ENCODE results near the gene RNF212.

RNF212 gene

DNA sequence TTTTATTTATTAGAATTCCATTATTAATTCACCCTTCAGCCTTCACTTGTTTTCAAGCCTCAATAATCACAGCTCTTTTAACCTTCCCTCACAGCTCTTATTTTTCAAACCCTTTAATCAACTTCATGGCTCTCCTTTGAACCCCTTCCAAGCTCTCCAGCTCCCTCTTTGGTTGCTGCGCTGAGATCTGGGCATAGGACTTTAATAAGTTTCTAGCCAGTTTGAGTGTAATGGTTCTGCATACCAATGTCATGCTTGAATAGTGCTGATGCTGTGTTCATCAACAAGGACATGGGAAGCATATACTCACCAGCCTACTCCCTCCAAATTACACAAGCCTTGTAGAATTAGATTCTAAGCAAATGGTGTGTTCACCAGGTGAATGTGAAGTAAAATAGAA, 3.5 kb upstream of the RNF212 start:
- no peak overlapping the region for H3K4me3 ChIP-seq (ENCODE audit: low read depth, low read length)
- TF ChIP-seq, protein P1, sequence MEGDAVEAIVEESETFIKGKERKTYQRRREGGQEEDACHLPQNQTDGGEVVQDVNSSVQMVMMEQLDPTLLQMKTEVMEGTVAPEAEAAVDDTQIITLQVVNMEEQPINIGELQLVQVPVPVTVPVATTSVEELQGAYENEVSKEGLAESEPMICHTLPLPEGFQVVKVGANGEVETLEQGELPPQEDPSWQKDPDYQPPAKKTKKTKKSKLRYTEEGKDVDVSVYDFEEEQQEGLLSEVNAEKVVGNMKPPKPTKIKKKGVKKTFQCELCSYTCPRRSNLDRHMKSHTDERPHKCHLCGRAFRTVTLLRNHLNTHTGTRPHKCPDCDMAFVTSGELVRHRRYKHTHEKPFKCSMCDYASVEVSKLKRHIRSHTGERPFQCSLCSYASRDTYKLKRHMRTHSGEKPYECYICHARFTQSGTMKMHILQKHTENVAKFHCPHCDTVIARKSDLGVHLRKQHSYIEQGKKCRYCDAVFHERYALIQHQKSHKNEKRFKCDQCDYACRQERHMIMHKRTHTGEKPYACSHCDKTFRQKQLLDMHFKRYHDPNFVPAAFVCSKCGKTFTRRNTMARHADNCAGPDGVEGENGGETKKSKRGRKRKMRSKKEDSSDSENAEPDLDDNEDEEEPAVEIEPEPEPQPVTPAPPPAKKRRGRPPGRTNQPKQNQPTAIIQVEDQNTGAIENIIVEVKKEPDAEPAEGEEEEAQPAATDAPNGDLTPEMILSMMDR (conservative IDR thresholded peaks at IDR 0.05; ENCODE audit: low read depth, low read length): peak; percentile 35
- DNase-seq (ENCODE audit: low read depth): peak; percentile 28

DNA sequence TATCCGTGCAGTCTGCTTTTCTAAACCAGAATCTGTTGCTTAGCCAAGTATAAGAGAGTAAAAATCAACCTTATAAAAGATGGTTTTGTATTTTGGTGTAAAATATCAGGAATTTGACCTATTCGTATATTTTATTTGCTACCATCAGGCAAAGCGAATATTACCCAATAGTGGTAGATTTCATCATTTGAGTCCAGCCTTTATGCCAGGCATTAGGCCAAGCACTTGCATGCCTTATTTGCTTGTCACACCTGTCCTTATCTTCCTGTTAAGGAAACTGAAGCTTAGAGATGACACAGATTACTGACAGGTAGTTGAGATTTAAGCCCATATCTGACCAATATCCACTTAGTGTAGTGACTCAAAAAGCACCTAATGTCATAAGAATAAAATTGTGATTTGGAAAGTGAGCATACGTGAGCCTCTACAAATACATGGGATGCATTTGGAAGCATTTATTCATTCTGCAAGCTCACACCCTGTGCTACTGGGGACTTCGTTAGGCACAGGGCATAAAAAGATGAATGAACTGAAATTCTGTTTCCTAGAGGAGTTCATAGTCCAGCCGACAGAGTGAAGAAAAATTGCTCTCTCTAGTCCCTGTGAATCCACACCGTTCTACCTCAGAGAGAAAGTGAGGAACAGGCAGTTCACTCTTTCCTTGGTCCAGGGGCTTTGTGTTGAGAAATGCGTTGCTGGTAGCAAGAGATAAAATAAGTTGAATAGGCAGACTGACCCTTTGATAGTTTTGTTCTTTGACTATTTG, 2.3 kb upstream of the RNF212 start:
- no peak for DNase-seq (ENCODE audit: low read depth)
- TF ChIP-seq, protein P1 (conservative IDR thresholded peaks at IDR 0.05; ENCODE audit: low read depth, low read length): no peak

DNA sequence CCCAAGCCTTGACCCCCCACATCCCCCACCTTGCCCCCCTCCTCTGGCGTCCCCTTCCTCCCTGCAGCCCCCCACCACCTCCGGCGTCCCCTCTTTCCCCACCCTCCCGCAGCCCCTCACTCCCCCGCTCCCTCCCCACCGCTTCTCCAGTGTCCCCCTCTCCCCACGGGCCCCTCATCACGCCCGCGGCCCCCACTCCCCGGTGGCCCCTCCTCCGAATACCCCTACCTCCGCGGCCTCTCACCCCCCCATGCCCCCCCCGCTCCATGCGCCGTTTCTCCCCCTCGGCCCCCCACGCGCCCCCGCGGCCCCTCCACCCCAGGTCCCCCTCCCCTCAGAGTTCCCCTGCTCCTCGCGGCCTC, 562 bp downstream of the RNF212 start:
- TF ChIP-seq, protein P1 (conservative IDR thresholded peaks at IDR 0.05; ENCODE audit: low read depth, low read length): no peak
- H3K4me3 ChIP-seq (ENCODE audit: low read depth, low read length): no peak overlapping the region
- no peak for DNase-seq (ENCODE audit: low read depth)

More for the DNA sequence above, 2.3 kb upstream of the RNF212 start:
- H3K4me3 ChIP-seq (ENCODE audit: low read depth, low read length): no peak overlapping the region

DNA sequence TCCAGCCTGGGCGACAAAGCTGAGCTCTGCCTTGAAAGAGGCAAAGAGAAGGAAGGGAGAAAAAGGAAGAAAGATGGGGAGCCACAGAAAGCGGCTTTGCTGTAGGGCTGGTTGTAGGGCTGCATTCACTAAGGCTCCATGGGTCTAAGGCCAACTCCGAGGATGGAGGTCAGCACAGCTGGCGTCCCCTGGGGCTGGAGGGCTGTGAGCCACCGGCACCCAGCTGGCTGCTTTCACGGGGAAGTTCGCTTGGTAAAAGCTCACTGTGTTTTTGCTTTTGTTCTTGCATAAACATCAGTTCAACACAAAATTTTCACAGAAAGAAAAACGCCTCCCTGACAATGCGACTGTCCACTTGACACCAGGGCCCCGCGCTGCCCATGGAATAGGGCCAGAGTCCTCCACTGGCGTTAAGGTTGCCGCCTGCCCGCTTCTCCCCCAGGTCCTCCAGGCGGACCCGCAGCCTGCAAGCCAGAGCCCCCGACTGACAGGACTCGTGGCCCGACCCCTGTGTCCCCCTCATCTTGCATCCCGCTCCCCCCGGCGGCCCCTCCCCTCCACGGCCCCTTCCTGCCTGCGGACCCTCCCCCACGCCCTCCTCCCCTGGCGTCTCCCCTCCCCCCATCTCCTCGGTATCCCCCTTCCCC, 1.1 kb downstream of the RNF212 start:
- H3K4me3 ChIP-seq (ENCODE audit: low read depth, low read length): no peak overlapping the region
- TF ChIP-seq, protein P1 (conservative IDR thresholded peaks at IDR 0.05; ENCODE audit: low read depth, low read length): no peak
- DNase-seq (ENCODE audit: low read depth): no peak

DNA sequence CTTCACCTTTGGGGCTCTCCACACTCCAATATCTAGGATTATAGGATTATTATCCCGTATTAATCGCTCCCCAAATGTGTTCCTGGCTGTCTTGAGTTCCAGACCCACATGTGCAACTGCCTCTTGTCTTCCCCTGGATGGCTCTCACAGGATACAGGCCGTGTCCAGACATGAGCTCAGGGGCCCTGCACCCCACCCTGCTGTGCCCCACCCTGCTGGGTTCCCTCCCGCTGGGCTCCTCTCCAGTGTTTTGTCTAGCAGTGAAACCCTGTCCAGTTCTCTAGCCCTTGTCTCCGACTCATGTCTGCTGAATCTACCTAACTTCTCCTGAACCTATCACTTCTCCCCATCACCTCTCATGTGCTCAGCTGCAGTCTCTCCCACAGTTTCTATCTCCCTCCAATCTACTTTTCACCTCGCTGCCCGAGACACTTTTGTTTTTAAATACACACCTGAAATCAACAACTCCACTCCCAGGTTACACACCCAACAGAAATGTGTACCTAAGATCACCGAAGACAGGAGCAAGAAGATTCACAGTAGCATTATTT, 2.0 kb downstream of the RNF212 start:
- DNase-seq (ENCODE audit: low read depth): no peak
- TF ChIP-seq, protein P1 (conservative IDR thresholded peaks at IDR 0.05; ENCODE audit: low read depth, low read length): no peak
- no peak overlapping the region for H3K4me3 ChIP-seq (ENCODE audit: low read depth, low read length)

DNA sequence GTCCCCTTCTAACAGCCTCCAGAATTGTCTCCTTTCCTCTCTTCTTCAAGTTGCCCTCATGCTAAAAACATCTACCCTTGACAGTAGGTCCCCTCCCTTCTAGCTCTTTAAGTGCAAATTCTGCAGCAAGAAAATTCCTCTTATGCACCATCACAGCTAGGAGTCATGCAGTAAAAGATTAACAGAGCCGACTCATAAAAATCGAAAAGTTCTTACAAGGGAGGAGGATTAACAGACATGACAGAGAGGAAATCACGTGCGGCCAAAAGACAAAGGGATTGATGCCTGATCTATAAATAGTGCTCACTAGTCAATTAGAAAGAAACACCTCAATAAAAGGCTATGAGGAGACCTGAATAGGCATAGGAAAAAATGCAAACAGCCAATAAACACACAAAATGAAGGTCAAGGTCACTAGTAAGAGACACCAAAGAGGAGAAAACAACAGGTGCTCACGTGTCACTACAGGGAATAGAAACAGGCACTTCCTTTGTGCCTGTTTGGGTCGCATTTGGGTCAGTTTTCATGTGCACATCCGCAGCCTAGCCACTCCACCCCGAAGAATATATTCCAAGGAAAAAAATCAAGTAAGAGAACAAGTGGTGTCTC, 3.4 kb downstream of the RNF212 start:
- TF ChIP-seq, protein P1 (conservative IDR thresholded peaks at IDR 0.05; ENCODE audit: low read depth, low read length): no peak
- DNase-seq (ENCODE audit: low read depth): no peak
- H3K4me3 ChIP-seq (ENCODE audit: low read depth, low read length): no peak overlapping the region

Data from choroid plexus epithelial cell (primary cell).